ENCODE data around the gene UPK2.

Gene UPK2

DNA sequence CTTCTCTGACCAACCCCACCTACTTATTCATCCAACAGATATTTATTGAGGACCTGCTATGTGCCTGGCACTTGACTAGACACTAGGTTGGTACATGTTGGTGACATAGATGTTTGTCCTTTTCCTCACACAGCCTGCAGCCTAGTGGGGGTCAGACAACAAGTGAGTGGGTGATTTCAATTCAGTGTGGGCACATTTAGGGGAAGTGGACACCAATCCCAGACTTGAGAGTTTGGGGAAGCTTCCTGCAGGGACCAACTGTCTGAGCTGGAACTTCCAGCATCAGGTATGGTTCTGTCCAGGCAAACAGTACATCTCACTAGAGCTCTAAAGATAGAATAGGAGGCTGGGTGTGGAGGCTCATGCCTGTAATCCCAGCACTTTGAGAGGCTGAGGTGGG lies 24.5 kb upstream of the UPK2 start:
- Histone ChIP-seq H3K4me3 (ENCODE audit: low read depth, low read length) (no peak overlapping the region), H3K9me3 (ENCODE audit: control insufficient read depth, insufficient read depth, low read depth, low read length) (no peaks in the 10 kb centered on the region), H3K36me3 (ENCODE audit: control insufficient read depth in 2 of 2, insufficient read depth in 1 of 2, low read length in 2 of 2) (no peaks in the 10 kb centered on the region), H3K27ac (ENCODE audit: extremely low read depth, low read depth, low read length) (no peak overlapping the region), H3K4me1 (ENCODE audit: control insufficient read depth, insufficient read depth, low read length) (peaks cover 3% of the 10 kb centered on the region; the same call in 1 of the 2 replicates)
- ChIA-PET POLR2A (interaction anchor here (5.6 kb wide), 1 partner anchor 20 kb away, joined by 96 read pairs; no protein-coding TSS in a partner anchor), CTCF (interaction anchor here (0.6 to 6.8 kb wide), 8 partner anchors 8 to 542 kb away, joined by 3 to 196 read pairs (median 6); no protein-coding TSS in a partner anchor)
- TF ChIP-seq ZNF202 (tag by site-specific recombination; IDR thresholded peaks at IDR 0.05; ENCODE audit: borderline replicate concordance) (no peak), ZIC2 (tag by site-specific recombination; IDR thresholded peaks at IDR 0.05) (no peak), ZNF621 (tag by site-specific recombination; IDR thresholded peaks at IDR 0.05) (no peak), ZNF10 (tag by site-specific recombination; IDR thresholded peaks at IDR 0.05) (no peak), ZNF785 (tag by site-specific recombination; IDR thresholded peaks at IDR 0.05) (no peak), ZNF274 (IDR thresholded peaks at IDR 0.05; ENCODE audit: low read length) (no peak), ZNF274 (tag by site-specific recombination; IDR thresholded peaks at IDR 0.05; ENCODE audit: borderline replicate concordance) (no peak), KLF10 (tag by site-specific recombination; IDR thresholded peaks at IDR 0.05) (no peak), ZBTB21 (tag by site-specific recombination; IDR thresholded peaks at IDR 0.05) (no peak), REPIN1 (tag by site-specific recombination; IDR thresholded peaks at IDR 0.05; ENCODE audit: low read depth) (no peak), ZNF148 (tag by site-specific recombination; IDR thresholded peaks at IDR 0.05; ENCODE audit: borderline replicate concordance) (no peak), ZNF155 (tag by site-specific recombination; IDR thresholded peaks at IDR 0.05) (no peak), ZNF133 (tag by site-specific recombination; IDR thresholded peaks at IDR 0.05) (no peak), ZSCAN5A (tag by site-specific recombination; IDR thresholded peaks at IDR 0.05) (no peak), ZNF48 (tag by site-specific recombination; IDR thresholded peaks at IDR 0.05) (no peak), ZNF768 (tag by site-specific recombination; IDR thresholded peaks at IDR 0.05) (no peak), SP7 (tag by site-specific recombination; IDR thresholded peaks at IDR 0.05) (no peak), PRDM4 (tag by site-specific recombination; IDR thresholded peaks at IDR 0.05) (no peak)
- TF ChIP-seq, protein P1, sequence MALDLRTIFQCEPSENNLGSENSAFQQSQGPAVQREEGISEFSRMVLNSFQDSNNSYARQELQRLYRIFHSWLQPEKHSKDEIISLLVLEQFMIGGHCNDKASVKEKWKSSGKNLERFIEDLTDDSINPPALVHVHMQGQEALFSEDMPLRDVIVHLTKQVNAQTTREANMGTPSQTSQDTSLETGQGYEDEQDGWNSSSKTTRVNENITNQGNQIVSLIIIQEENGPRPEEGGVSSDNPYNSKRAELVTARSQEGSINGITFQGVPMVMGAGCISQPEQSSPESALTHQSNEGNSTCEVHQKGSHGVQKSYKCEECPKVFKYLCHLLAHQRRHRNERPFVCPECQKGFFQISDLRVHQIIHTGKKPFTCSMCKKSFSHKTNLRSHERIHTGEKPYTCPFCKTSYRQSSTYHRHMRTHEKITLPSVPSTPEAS (tag by site-specific recombination; IDR thresholded peaks at IDR 0.05): no peak
- TF ChIP-seq, protein P2, sequence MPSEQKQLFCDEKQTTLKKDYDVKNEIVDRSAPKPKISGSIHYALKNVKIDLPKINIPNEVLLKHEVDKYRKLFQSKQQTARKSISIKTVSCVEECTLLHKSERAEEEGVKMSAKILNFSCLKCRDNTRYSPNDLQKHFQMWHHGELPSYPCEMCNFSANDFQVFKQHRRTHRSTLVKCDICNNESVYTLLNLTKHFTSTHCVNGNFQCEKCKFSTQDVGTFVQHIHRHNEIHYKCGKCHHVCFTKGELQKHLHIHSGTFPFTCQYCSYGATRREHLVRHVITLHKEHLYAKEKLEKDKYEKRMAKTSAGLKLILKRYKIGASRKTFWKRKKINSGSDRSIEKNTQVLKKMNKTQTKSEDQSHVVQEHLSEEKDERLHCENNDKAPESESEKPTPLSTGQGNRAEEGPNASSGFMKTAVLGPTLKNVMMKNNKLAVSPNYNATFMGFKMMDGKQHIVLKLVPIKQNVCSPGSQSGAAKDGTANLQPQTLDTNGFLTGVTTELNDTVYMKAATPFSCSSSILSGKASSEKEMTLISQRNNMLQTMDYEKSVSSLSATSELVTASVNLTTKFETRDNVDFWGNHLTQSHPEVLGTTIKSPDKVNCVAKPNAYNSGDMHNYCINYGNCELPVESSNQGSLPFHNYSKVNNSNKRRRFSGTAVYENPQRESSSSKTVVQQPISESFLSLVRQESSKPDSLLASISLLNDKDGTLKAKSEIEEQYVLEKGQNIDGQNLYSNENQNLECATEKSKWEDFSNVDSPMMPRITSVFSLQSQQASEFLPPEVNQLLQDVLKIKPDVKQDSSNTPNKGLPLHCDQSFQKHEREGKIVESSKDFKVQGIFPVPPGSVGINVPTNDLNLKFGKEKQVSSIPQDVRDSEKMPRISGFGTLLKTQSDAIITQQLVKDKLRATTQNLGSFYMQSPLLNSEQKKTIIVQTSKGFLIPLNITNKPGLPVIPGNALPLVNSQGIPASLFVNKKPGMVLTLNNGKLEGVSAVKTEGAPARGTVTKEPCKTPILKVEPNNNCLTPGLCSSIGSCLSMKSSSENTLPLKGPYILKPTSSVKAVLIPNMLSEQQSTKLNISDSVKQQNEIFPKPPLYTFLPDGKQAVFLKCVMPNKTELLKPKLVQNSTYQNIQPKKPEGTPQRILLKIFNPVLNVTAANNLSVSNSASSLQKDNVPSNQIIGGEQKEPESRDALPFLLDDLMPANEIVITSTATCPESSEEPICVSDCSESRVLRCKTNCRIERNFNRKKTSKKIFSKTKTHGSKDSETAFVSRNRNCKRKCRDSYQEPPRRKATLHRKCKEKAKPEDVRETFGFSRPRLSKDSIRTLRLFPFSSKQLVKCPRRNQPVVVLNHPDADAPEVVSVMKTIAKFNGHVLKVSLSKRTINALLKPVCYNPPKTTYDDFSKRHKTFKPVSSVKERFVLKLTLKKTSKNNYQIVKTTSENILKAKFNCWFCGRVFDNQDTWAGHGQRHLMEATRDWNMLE (tag by site-specific recombination; conservative IDR thresholded peaks at IDR 0.05; ENCODE audit: low read depth): no peak

All from HEK293 (cell line).